K562 (cell line): Measurements from ENCODE around the gene CCDC71L.

Experiments used
- IRF2 ChIP-seq: sonication (generic); formaldehyde crosslinking; IDR thresholded peaks from 2 replicates; pipeline ENCODE4 v1.8.1; 2022; ENCODE audit warnings: mild to moderate bottlenecking, missing genetic modification reagents
- TAF1 ChIP-seq: IDR thresholded peaks from 2 replicates; pipeline ENCODE4 v1.6.1; 2011; ENCODE audit warnings: mild to moderate bottlenecking, low read length, moderate library complexity; ENCODE audit not compliant: insufficient read depth, control insufficient read depth, severe bottlenecking; ENCODE audit errors: extremely low read depth

GRCh38 chr7:106617860-106618259 lies 43.1 kb downstream of the CCDC71L start:
- TF ChIP-seq TAF1 (no peak), IRF2 (CRISPR knock-in tag) (no peak)
